GM11168 (cell line): Measurements from ENCODE around the gene SLC11A2.
"Not testable (repeated sequence)": the region's sequence is repeated elsewhere in the genome, so short reads cannot be mapped to it uniquely, and the experiment has no call there.

Experiments
- in situ Hi-C: fragments of 300-500 bp; cut with MboI; formaldehyde crosslinking; loops from one replicate; pipeline ENCODE4 v1.12.0; 2022; ENCODE audit warnings: low sequenced_read_pairs; ENCODE audit not compliant: unreplicated experiment

SLC11A2 gene

DNA sequence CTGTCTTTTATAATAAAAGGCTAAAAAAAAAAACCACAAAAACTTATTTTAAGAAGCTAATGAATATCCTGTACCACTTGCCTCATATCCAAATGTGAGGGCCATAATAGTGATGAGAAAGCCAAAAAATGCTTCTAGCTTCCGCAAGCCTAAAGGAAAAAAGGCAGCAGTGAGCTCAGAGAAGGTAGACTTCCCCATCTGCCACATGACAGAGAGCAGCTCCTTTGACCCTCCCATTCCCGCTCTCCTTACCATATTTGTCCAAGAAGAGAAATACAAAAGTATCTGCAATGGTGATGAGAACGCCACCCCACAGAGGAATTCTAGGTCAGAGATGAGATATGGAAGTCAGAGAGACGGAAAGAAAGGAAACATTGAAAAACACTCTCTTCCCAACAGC, 27.1 kb downstream of the SLC11A2 start:
- in situ Hi-C loops = loop anchor here (5.0 kb wide), 1 partner anchor 172 kb away; no protein-coding TSS in a partner anchor

DNA sequence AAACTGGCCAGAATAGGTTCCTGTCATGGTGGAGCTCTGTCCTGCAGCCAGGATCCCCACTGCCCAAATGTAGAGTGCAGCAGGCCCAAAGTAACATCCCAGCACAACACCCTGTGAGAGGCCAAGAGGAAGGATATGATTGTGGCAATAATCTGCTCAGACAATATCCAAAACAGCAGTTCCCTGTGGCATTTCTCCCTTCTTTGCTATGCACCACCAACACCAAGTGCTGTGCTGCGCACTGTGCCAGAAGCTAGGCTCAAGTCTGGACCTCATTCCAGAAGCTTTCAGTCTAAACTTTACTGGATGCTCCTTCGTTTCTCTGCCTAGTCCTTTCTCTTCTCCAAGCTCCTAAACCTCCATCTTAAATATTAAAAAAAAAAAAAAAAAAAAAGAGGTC, 33.4 kb downstream of the SLC11A2 start:
- in situ Hi-C loops = no loop called here

- in situ Hi-C loops = no loop called here
These were observed 34.9 kb downstream of the SLC11A2 start for GRCh38 chr12:50991291-50991690.

DNA sequence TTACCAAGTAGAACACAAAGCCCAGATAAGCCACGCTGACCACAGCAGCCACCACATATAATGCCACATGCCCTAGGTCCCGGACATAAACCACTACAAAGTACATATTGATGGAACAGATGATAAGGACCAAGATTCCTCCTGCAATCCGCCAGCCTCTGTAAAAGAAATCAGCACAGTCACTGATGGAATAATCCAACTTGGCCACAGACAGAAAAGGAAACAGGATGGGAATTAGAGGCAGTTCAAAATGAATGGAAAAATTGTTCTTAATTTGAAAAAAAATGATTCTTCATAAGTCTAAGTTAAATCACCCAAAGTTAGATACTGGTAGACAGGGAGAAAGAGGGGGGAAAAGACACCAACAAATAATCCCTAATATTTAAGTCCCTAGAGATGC, 35.4 kb downstream of the SLC11A2 start:
- in situ Hi-C loops = no loop called here

- in situ Hi-C loops = no loop called here
These were observed 35.9 kb downstream of the SLC11A2 start for GRCh38 chr12:50990147-50990727.

- in situ Hi-C loops = no loop called here
These were observed 37.3 kb downstream of the SLC11A2 start for GRCh38 chr12:50988871-50989270.

DNA sequence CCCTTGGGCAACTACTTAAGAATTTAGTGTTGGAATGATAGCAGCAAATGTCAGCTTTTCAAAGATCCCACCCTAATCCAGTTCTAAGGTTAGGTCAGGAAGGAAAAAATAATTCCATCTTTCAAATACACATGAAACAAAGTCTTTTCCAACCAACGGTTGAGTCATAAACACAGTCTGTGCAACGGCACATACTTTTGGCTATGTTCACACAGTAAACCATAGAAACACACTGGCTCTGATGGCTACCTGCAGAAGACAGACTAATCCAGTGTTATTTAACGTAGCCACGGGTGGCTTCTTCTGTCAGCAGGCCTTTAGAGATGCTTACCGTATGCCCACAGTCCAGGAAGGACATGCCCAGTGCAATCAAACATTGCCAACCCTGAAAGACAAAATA, 38.1 kb downstream of the SLC11A2 start:
- in situ Hi-C loops = no loop called here

GRCh38 chr12:50986966-50987737, 39.0 kb downstream of the SLC11A2 start:
- in situ Hi-C loops = no loop called here

DNA sequence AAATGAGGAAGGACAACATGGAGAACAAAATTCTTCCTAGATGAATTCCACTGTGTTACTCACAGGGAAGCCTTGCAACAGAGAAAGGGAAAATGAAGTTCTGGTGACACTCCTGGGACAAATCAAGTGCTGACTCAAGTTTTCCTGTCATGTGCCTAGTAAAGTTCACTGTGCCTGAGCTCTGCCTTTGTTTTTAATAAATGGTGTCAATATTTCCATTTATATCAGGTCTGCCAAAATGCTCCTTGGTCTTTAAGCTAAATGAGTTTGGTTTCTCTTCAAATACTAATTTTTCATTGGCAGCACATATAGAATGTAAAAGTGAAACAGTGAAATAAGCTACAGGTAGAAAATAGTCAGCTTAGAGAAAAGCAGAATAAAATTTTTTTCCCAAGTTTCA, 40.9 kb downstream of the SLC11A2 start:
- in situ Hi-C loops = no loop called here

DNA sequence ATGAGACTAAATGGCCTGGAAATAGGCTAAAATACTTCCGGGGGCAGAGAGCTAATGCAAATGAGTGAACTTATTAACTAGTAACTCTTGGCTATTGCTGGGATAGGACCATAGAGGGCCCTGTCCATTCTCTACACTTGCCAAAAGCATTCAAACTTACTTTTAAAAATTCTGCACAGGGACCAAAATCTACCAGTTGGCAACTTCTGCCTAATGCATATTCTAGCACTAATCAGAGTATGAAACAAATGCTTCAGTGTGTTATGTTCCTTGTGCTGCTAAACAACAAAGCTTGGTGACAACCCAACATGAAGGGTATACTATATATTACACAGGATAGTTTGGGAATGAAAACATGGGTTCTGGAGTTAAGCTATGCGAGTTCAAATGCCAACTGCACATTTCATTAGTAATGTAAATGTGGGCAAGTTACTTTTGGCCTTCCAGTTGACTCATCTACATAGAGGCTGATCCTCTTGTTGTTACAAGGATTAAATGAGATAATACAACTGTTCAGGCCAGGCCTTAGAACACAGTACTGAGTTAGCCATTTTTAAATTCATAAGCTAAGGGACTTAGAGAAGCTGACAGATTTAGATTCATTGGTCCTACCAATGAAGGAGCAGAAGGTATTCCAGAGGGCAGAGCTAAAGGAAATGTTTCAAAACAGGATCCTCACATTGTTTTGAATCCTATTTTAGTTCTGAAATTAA, 41.4 kb downstream of the SLC11A2 start:
- in situ Hi-C loops = no loop called here

- in situ Hi-C loops = no loop called here
These were observed 44.6 kb downstream of the SLC11A2 start for GRCh38 chr12:50981319-50982239.

- in situ Hi-C loops = no loop called here
These were observed 45.6 kb downstream of the SLC11A2 start for GRCh38 chr12:50980545-50980944.

DNA sequence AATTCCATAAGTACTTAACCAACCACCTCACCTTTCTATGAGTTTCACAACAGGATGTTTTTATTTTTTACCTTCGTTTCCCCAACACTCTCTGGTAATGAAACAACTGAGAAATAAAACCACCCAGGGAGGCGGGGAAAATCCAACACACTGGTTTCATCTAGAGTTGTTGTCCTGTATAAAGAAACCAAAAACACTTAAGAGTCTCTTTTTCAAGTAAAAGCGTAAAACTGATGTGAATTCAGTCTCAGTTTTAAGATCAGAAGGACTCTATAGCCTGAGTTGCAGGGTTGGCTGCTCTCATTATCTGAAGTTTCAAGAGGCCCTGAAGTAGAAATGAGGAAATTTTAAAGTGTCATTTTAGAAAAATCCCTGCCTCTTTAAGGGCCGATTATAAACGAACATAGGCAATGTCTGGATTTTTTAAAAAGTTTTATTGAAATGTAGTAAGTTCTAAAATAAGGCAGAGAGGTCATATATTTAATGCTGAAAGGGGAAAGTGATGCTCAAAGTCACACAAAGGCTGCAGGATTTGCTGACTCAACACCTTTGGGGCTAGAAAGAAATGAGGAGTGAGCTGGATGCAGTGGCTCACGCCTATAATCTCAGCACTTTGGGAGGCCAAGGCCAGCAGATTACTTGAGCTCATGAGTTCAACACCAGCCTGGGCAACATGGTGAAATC, 46.7 kb downstream of the SLC11A2 start:
- in situ Hi-C loops = no loop called here

DNA sequence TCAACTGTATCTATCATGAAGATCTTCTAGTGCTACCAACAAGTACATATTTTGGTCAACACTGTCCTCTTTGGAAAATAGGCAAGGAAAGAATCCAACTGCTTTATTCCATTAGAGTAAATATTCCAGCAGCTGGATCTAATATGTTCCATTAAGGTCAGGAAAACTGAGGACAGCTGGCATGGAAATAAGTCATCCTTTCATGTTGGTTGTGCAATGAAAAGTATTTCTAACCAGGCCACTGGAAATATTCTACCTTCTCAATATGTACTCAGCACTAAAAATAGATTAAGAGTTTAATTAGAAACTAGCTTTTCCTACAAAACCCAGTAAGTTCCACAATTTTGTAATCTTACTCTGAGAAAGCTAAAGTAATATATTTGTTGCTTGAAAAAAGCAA, 54.2 kb downstream of the SLC11A2 start:
- in situ Hi-C loops = no loop called here

- in situ Hi-C loops = no loop called here
These were observed 61.8 kb downstream of the SLC11A2 start for GRCh38 chr12:50964432-50964831.

DNA sequence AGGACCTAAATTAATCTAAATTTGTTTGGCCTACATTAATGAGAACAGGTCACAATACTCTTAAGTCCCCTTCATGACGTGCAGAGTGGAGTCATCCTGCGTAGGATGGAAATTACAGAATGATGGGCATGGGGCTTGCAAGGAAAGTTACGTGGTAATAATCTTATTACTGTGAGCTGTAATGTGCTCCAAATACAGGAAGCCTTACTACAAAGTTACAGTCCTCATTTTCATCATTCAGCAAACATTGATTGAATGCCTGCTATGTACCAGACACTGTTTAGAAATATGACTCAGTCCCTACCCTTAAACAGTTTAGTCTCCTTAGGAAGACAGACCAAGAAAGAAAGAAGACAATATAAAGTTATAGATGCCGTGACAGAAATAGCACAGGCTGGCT, 64.5 kb downstream of the SLC11A2 start:
- in situ Hi-C loops = no loop called here

DNA sequence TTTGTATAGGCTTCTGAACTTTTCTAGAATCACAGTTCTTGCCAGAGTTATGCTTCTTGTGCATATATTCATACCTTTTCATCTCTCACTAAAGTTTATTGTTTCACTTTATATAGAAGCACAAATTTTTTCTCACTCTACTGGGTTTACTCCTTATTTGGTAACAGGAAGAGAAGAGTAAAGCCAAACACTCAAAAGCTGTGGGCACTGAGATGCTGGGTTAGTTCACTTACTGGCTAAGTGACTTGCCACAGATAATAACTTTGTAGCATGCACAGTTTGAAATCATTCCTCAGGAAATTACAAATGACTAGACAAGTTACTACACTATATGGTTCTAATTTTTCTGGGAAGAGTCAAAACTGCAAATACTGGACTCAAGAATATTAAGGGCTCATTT, 66.1 kb downstream of the SLC11A2 start:
- in situ Hi-C loops = no loop called here

DNA sequence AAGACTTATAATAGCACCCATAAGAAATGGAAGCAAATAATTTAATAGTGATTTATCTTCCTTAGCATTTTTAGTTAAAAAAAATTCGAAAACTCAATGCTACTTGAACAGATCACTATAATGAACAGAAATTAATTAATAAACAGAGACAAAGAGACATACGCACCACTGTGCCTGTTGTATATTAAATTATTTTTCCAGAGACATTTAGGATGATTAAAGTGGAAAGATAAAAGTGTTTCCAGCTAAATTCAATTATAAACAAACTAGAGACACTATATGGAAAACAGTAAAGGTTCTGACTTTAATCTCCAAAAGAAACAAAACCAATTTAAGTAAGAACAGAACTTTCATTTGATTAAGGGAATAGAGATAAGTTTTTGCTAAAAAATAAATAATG, 70.5 kb downstream of the SLC11A2 start:
- in situ Hi-C loops = no loop called here

DNA sequence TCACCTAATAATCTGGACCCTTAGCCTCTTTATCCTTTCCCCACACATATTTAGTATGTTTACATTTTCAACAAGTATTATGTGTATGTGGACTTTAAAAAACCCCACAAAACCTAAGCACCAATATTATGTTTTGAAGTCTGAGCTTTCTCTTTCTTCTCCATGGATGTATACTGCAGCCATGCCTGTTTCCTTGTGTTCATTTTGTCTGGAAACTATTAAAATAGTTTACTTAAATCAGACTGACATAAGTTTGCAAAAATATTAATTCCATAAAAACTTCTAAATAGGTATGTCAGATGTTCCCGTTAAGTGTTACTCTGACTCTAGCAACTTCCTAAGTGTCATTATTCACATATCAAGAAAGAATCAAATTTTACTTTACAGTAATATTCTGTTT, 70.9 kb downstream of the SLC11A2 start:
- in situ Hi-C loops = no loop called here

DNA sequence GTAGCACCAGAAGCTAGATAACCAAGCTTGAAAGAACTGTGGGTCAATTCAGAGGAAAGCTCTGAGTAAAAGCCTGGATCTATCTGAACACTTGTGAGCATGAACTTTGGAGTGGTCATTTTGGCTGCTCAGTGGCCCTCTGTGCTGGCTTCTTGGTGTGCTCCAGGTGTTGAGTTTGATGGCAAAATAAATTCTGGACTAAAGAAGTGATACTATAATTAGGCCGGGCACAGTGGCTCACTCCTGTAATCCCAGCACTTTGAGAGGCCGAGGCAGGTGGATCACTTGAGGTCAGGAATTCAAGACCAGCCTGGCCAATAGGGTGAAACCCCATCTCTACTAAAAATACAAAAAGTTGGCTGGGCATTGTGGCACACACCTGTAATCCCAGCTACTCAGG, 71.4 kb downstream of the SLC11A2 start:
- in situ Hi-C loops = not testable (repeated sequence)
